HEK293 (cell line): ENCODE results near the gene B4GAT1.

ENCODE experiments used
- CTCF ChIA-PET: fragments of 350-600 bp; formaldehyde crosslinking; extraction: SDS; loops from one replicate; lab custom pipeline; 2021; ENCODE audit warnings: antibody characterized with exemption; lab: Yijun Ruan, JAX
- POLR2A ChIA-PET: fragments of 300-600 bp; formaldehyde crosslinking; extraction: SDS; loops from one replicate; lab custom pipeline; 2020; ENCODE audit warnings: antibody characterized with exemption, inconsistent platforms; lab: Yijun Ruan, JAX
- H3K27ac ChIP-seq: fragments of 200-500 bp; sonication (Bioruptor generic); 2 replicates; pipeline ENCODE4 v1.5.1; 2014; ENCODE audit warnings: low read depth, low read length, control low read depth, inconsistent platforms; ENCODE audit errors: extremely low read depth
- H3K36me3 ChIP-seq, 2 experiments: fragments of 200-500 bp in 1 of 2; sonication (Bioruptor generic) in 1 of 2; 1 replicate in 1 of 2; 2 replicates in 1 of 2; pipeline ENCODE4 v1.5.1; 2014 to 2017; ENCODE audit warnings: inconsistent platforms in 2 of 2, low read length in 2 of 2; ENCODE audit not compliant: control insufficient read depth in 2 of 2, insufficient read depth in 1 of 2
- H3K4me1 ChIP-seq: fragments of 200-500 bp; sonication (Bioruptor generic); 2 replicates; pipeline ENCODE4 v1.5.1; 2014; ENCODE audit warnings: mild to moderate bottlenecking, low read length, inconsistent platforms; ENCODE audit not compliant: control insufficient read depth, insufficient read depth
- H3K4me3 ChIP-seq: 2 replicates; pipeline ENCODE4 v1.5.1; 2011; ENCODE audit warnings: low read depth, mild to moderate bottlenecking, control low read depth, low read length, moderate library complexity
- H3K9me3 ChIP-seq: fragments of 200-500 bp; sonication (Bioruptor generic); 2 replicates; pipeline ENCODE4 v1.5.1; 2014; ENCODE audit warnings: low read depth, low read length, inconsistent platforms; ENCODE audit not compliant: control insufficient read depth, insufficient read depth
- GFI1B ChIP-seq: fragments of 450-650 bp; formaldehyde crosslinking; IDR thresholded peaks from 2 replicates; pipeline ENCODE4 v1.5.1; 2016; ENCODE audit warnings: missing biosample characterization, missing genetic modification characterization
- GLIS1 ChIP-seq: fragments of 450-650 bp; formaldehyde crosslinking; IDR thresholded peaks from 2 replicates; pipeline ENCODE4 v1.5.1; 2016; ENCODE audit warnings: missing biosample characterization, missing genetic modification characterization
- KLF9 ChIP-seq: fragments of 450-650 bp; formaldehyde crosslinking; IDR thresholded peaks from 2 replicates; pipeline ENCODE4 v1.5.1; 2016; ENCODE audit warnings: missing biosample characterization, missing genetic modification characterization, low read depth
- OSR2 ChIP-seq: fragments of 450-650 bp; formaldehyde crosslinking; IDR thresholded peaks from 2 replicates; pipeline ENCODE4 v1.5.1; 2016; ENCODE audit warnings: missing biosample characterization, missing genetic modification characterization
- OVOL3 ChIP-seq: fragments of 450-650 bp; formaldehyde crosslinking; IDR thresholded peaks from 2 replicates; pipeline ENCODE4 v1.5.1; 2016; ENCODE audit warnings: missing biosample characterization, missing genetic modification characterization
- SCRT2 ChIP-seq: fragments of 450-650 bp; formaldehyde crosslinking; IDR thresholded peaks from 2 replicates; pipeline ENCODE4 v1.5.1; 2016; ENCODE audit warnings: missing biosample characterization, missing genetic modification characterization
- SP7 ChIP-seq: fragments of 450-650 bp; formaldehyde crosslinking; IDR thresholded peaks from 2 replicates; pipeline ENCODE4 v1.5.1; 2016; ENCODE audit warnings: missing biosample characterization, missing genetic modification characterization
- ZBTB17 ChIP-seq: fragments of 450-650 bp; formaldehyde crosslinking; IDR thresholded peaks from 2 replicates; pipeline ENCODE4 v1.5.1; 2016; ENCODE audit warnings: missing biosample characterization, missing genetic modification characterization
- ZBTB26 ChIP-seq: fragments of 450-650 bp; formaldehyde crosslinking; optimal IDR thresholded peaks from 2 replicates; pipeline ENCODE3; 2016; ENCODE audit warnings: missing biosample characterization, mild to moderate bottlenecking, missing genetic modification characterization
- ZBTB8A ChIP-seq: fragments of 450-650 bp; formaldehyde crosslinking; IDR thresholded peaks from 2 replicates; pipeline ENCODE4 v1.5.1; 2016; ENCODE audit warnings: missing biosample characterization, missing genetic modification characterization
- ZFHX2 ChIP-seq: fragments of 450-650 bp; formaldehyde crosslinking; conservative IDR thresholded peaks from 2 replicates; pipeline ENCODE4 v1.5.1; 2016; ENCODE audit warnings: missing biosample characterization, missing genetic modification characterization
- ZFP41 ChIP-seq: fragments of 450-650 bp; formaldehyde crosslinking; IDR thresholded peaks from 2 replicates; pipeline ENCODE4 v1.5.1; 2016; ENCODE audit warnings: missing biosample characterization, missing genetic modification characterization, borderline replicate concordance
- ZIC2 ChIP-seq: fragments of 450-650 bp; formaldehyde crosslinking; IDR thresholded peaks from 2 replicates; pipeline ENCODE4 v1.5.1; 2016; ENCODE audit warnings: missing biosample characterization, missing genetic modification characterization
- ZNF114 ChIP-seq: fragments of 450-650 bp; formaldehyde crosslinking; IDR thresholded peaks from 2 replicates; pipeline ENCODE4 v1.5.0; 2017; ENCODE audit warnings: missing biosample characterization, missing genetic modification characterization
- ZNF132 ChIP-seq: fragments of 450-650 bp; formaldehyde crosslinking; IDR thresholded peaks from 2 replicates; pipeline ENCODE4 v1.5.1; 2017; ENCODE audit warnings: missing biosample characterization, missing genetic modification characterization, borderline replicate concordance
- ZNF133 ChIP-seq: fragments of 450-650 bp; formaldehyde crosslinking; IDR thresholded peaks from 2 replicates; pipeline ENCODE4 v1.5.1; 2016; ENCODE audit warnings: missing biosample characterization, missing genetic modification characterization
- ZNF18 ChIP-seq: fragments of 450-650 bp; formaldehyde crosslinking; IDR thresholded peaks from 2 replicates; pipeline ENCODE4 v1.5.1; 2016; ENCODE audit warnings: missing biosample characterization, missing genetic modification characterization
- ZNF2 ChIP-seq: fragments of 450-650 bp; formaldehyde crosslinking; IDR thresholded peaks from 2 replicates; pipeline ENCODE4 v1.5.1; 2016; ENCODE audit warnings: missing biosample characterization, missing genetic modification characterization
- ZNF292 ChIP-seq: fragments of 450-650 bp; formaldehyde crosslinking; IDR thresholded peaks from 2 replicates; pipeline ENCODE4 v1.5.1; 2016; ENCODE audit warnings: low read depth, missing biosample characterization, missing genetic modification characterization, borderline replicate concordance
- ZNF335 ChIP-seq: fragments of 450-650 bp; formaldehyde crosslinking; conservative IDR thresholded peaks from 2 replicates; pipeline ENCODE4 v1.5.1; 2016; ENCODE audit warnings: missing biosample characterization, missing genetic modification characterization
- ZNF354C ChIP-seq: fragments of 450-650 bp; formaldehyde crosslinking; IDR thresholded peaks from 2 replicates; pipeline ENCODE4 v1.5.1; 2016; ENCODE audit warnings: missing biosample characterization, missing genetic modification characterization, low read depth, borderline replicate concordance
- ZNF513 ChIP-seq: fragments of 450-650 bp; IDR thresholded peaks from 2 replicates; pipeline ENCODE4 v1.5.1; 2018; ENCODE audit warnings: missing biosample characterization, missing genetic modification characterization
- ZNF654 ChIP-seq: fragments of 450-650 bp; formaldehyde crosslinking; IDR thresholded peaks from 2 replicates; pipeline ENCODE4 v1.5.1; 2016; ENCODE audit warnings: low read depth, missing biosample characterization, missing genetic modification characterization
- ZNF837 ChIP-seq: fragments of 450-650 bp; formaldehyde crosslinking; IDR thresholded peaks from 2 replicates; pipeline ENCODE4 v1.5.1; 2016; ENCODE audit warnings: missing biosample characterization, missing genetic modification characterization

Gene B4GAT1

GRCh38 chr11:66393954-66394353 is 46.5 kb upstream of the B4GAT1 start:
- H3K9me3 ChIP-seq = no peaks in the 10 kb centered on the region
- TF ChIP-seq ZNF354C (tag by site-specific recombination) (no peak), ZNF837 (tag by site-specific recombination) (no peak), ZBTB26 (no peak), ZBTB17 (tag by site-specific recombination) (no peak), ZNF2 (tag by site-specific recombination) (no peak), GFI1B (tag by site-specific recombination) (no peak), ZNF132 (tag by site-specific recombination) (no peak), ZNF513 (tag by site-specific recombination) (no peak), ZBTB8A (tag by site-specific recombination) (no peak), ZNF114 (no peak), OVOL3 (no peak), ZIC2 (no peak), OSR2 (no peak), ZFHX2 (tag by site-specific recombination) (no peak)
- POLR2A ChIA-PET = no interaction called here
- no peak overlapping the region for H3K27ac ChIP-seq
- no peaks in the 10 kb centered on the region for H3K36me3 ChIP-seq
- no peak overlapping the region for H3K4me3 ChIP-seq
- no peaks in the 10 kb centered on the region for H3K4me1 ChIP-seq
- CTCF ChIA-PET = no interaction called here

- no peak overlapping the region for H3K4me3 ChIP-seq
- no peaks in the 10 kb centered on the region for H3K36me3 ChIP-seq
- ChIA-PET POLR2A (no interaction called here), CTCF (interaction anchor here (0.6 to 1.0 kb wide), 4 partner anchors 28 to 100 kb away, joined by 3 to 4 read pairs (median 3); no protein-coding TSS in a partner anchor)
- H3K27ac ChIP-seq = no peak overlapping the region
- no peak for TF ChIP-seq ZNF292 (tag by site-specific recombination)
- no peak for TF ChIP-seq SCRT2 (tag by site-specific recombination)
- no peak for TF ChIP-seq ZNF335
- no peak for TF ChIP-seq ZNF133 (tag by site-specific recombination)
- no peak for TF ChIP-seq KLF9 (tag by site-specific recombination)
- TF ChIP-seq ZFP41 (tag by site-specific recombination) = no peak
- no peak for TF ChIP-seq SP7 (tag by site-specific recombination)
- H3K9me3 ChIP-seq = no peaks in the 10 kb centered on the region
- no peaks in the 10 kb centered on the region for H3K4me1 ChIP-seq
Measured at GRCh38 chr11:66391322-66391721, 43.9 kb upstream of the B4GAT1 start.

GRCh38 chr11:66388780-66389386 is 41.5 kb upstream of the B4GAT1 start:
- H3K36me3 ChIP-seq = no peaks in the 10 kb centered on the region
- no peaks in the 10 kb centered on the region for H3K4me1 ChIP-seq
- H3K4me3 ChIP-seq = no peak overlapping the region
- H3K27ac ChIP-seq = no peak overlapping the region
- POLR2A ChIA-PET = interaction anchor here (0.5 to 1.0 kb wide), 5 partner anchors 17 to 270 kb away, joined by 3 to 8 read pairs (median 5); partner anchors contain the start of gene SLC29A2
- no peaks in the 10 kb centered on the region for H3K9me3 ChIP-seq
- no peak for TF ChIP-seq ZNF18 (tag by site-specific recombination)
- TF ChIP-seq GLIS1 = 0 out of 2 replicates have a peak, but pooled peaks have one; percentile 14
- TF ChIP-seq ZNF654 (tag by site-specific recombination) = peak; percentile 54
- CTCF ChIA-PET = interaction anchor here (0.5 to 2.3 kb wide), 34 partner anchors 9 to 574 kb away, joined by 3 to 29 read pairs (median 4); partner anchors contain the start of genes BRMS1, MRPL11, NPAS4 and RBM4B
